ENCODE results near the gene ATXN10. TPM values are rescaled to one million over a fixed set of nuclear protein-coding genes. Genes with fewer than 3 reads are reported as not detected.

ATXN10 gene
- polyA plus RNA-seq, 3 donors from 2014 or later, result 97.7 to 113 (median 112) TPM

DNA sequence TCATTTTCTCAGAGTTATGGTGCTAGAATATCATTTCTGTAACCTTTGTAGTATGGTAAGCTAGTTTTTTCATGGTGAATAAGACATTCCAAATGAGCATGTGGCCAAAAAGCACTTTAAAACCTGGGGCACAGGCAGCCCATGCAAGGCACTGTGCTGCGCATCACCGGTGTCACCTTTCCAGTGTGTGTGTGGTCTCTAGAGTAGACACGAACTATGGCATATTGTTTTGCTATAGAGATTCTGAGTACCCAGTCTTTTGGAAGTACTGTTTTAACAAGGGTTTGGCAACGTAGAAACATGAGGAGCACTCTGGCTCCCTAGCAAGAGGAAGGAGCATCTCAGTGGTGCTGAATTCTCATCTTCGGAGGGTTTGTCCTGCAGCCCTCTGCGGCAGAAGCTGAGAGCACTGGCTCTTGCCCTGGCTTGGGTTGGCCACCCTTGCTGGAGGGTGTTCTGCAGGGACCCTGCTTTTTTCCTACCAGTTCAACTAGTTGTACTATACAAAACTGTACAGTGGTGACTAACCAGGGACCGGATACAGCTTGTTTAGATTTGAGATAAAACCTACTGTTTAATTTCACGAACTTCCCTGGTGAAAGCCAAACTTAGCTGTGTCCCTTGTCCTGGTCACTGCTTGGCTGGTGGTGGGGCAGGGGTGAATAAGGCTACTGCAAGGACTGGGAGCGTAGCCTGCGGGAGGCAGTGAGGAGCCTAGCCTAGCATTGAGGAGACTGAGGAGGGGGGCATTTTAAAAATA, 135.7 kb downstream of the ATXN10 start:
- DNase-seq, result no peak
- H3K4me3 Mint-ChIP-seq, result no peak overlapping the region
- H3K4me1 Mint-ChIP-seq, result peaks cover 0 to 10% of the 10 kb centered on the region in 2 donors
- H3K36me3 Mint-ChIP-seq, result peaks cover 12 to 15% (median 13%) of the 10 kb centered on the region in 3 donors
- H3K27ac Mint-ChIP-seq, result no peak overlapping the region
- no peaks in the 10 kb centered on the region for H3K9me3 Mint-ChIP-seq
- H3K27me3 Mint-ChIP-seq (ENCODE audit: low read depth in 3 of 3), result peaks cover 0 to 2% (median 0%) of the 10 kb centered on the region in 3 donors

DNA sequence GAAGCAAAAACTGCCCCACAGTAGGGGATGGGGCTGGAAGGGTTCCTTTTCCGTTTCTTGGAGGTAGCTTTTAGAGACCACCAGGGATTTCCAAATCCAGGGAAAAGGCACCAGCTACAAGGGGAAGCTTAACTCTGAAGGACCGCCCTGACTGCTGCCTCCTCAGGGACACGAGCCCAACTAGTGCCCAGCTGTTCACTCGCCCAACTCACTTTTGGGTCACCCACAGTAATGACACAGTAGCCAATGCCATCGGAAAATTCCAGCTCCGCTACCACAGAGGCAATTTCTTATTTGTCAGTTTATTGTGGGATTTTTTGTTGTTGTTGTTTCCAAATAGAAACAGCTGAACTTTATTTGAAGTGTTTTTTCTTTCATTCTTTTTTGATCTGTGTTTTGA, 141.3 kb downstream of the ATXN10 start:
- Mint-ChIP-seq H3K36me3 (peaks cover 17 to 33% (median 27%) of the 10 kb centered on the region in 3 donors), H3K27ac (no peak overlapping the region), H3K27me3 (ENCODE audit: low read depth in 3 of 3) (peaks cover 0 to 2% (median 0%) of the 10 kb centered on the region in 3 donors), H3K4me3 (no peak overlapping the region), H3K4me1 (no peaks in the 10 kb centered on the region), H3K9me3 (no peaks in the 10 kb centered on the region)
- DNase-seq, result no peak

DNA sequence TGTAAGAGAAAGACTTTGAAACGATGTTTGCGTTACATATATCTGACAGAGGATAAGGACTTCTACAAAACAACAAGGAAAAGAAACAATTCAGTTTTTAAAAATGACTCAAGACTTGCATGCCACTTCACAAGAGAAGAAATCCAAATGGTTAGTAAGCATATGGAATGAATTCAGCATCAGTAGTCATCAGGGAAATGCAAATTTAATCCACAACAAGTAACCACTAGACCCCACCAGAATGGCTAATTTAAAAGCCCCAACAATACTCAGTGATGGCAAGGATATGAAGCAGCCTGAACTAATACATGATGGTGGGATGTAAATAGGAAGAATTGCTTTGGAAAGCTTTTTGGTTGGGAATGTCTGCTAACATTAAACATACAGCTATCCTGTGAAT, 142.6 kb downstream of the ATXN10 start:
- H3K27ac Mint-ChIP-seq, result no peak overlapping the region
- no peak for DNase-seq
- H3K4me3 Mint-ChIP-seq, result no peak overlapping the region
- no peaks in the 10 kb centered on the region for H3K9me3 Mint-ChIP-seq
- no peaks in the 10 kb centered on the region for H3K4me1 Mint-ChIP-seq
- peaks cover 0 to 2% (median 0%) of the 10 kb centered on the region in 3 donors for H3K27me3 Mint-ChIP-seq (ENCODE audit: low read depth in 3 of 3)
- peaks cover 17 to 29% (median 22%) of the 10 kb centered on the region in 3 donors for H3K36me3 Mint-ChIP-seq

DNA sequence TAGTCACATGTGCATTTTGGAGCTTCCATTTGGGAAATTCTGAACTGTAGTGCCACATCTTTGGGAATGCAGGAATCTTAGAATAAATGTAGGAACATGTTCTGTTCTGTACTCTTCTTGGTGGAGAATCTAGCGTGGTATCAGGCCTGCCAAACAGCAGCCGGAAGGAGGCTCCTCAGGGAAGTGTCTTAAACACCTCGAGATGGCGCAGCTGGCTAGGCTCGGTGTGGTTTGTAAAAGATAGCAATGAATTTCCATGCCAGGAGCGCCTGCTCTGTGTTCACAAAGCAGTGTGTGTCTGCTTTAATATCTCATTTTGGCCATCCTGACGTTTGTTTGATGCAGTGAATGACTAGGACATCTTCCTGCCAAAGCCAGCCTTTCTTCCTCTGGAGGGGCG, 145.1 kb downstream of the ATXN10 start:
- no peak for DNase-seq
- H3K27ac Mint-ChIP-seq, result no peak overlapping the region
- peaks cover 0 to 2% (median 0%) of the 10 kb centered on the region in 3 donors for H3K27me3 Mint-ChIP-seq (ENCODE audit: low read depth in 3 of 3)
- peaks cover 17 to 26% (median 23%) of the 10 kb centered on the region in 3 donors for H3K36me3 Mint-ChIP-seq
- H3K4me3 Mint-ChIP-seq, result no peak overlapping the region
- H3K9me3 Mint-ChIP-seq, result no peaks in the 10 kb centered on the region
- no peaks in the 10 kb centered on the region for H3K4me1 Mint-ChIP-seq

DNA sequence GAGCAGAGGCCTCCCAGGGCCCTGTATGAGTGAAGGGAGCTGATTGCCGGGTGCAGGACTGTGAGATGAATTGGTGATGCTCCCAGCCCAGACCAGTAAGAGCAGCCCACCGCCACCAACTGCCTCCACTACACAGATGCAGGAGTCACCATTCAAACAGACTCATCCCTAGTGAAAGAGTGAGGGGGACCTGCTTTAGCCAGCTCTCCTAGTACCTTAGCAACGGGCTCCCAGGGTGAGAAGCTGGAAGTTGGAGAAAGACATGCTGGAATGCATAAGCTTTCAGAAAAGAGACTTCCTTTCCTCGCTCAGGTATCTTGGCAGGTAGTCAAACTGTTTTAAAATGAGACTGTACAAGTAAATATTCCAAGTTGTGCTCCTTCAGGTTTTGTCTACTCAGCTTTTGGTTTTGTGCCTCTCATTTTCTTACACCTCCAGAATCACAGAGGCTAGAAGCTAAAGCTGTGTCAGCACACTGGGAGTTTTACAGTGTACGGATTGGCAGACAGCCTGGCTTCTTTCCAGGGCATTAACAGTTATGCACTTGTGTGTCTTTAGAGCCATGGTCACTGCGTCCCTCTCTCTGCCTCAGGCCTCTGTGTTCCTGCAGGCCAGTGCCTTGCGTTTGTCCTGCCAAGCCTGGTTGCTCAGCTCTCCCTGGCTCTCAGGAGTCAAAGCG, 146.2 kb downstream of the ATXN10 start:
- Mint-ChIP-seq H3K4me3 (no peak overlapping the region), H3K4me1 (no peaks in the 10 kb centered on the region), H3K36me3 (peaks cover 12 to 21% (median 18%) of the 10 kb centered on the region in 3 donors)

DNA sequence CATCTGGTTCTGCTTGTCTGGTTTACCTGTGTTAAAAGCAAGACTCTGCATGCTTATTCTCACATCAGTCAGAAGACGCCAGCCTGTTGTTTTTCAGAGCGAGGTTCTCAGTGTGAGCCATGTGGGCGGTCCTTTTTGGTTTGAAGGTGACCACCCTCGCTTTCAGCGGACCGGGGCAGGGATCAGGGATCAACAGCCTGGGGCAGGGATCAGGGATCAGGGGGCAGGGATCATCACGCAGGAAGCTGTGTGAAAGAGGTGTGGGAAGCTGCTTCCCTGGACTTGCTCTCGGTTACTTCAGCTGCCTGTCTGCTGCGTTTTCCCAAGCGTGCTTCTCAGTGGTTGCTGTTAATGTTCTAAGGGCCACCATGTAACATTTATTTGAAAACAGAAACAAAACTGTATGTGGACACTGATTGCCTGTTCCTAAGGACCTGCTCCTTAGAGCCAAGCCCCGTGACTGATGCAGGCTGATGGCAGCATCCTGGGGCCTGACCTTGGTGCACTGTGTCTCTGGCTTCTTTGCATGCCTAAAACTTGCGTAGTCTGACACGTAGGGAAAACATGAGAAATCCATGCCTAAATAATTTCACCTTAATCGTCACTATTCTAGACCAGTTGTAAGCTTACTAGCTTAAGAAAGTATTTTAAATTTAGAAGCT, 146.9 kb downstream of the ATXN10 start:
- Mint-ChIP-seq H3K4me3 (no peak overlapping the region), H3K27me3 (ENCODE audit: low read depth in 3 of 3) (peaks cover 0 to 2% (median 0%) of the 10 kb centered on the region in 3 donors), H3K27ac (no peak overlapping the region), H3K4me1 (no peaks in the 10 kb centered on the region), H3K9me3 (no peaks in the 10 kb centered on the region), H3K36me3 (peaks cover 12 to 18% (median 15%) of the 10 kb centered on the region in 3 donors)
- no peak for DNase-seq

More for the DNA sequence above, 146.2 kb downstream of the ATXN10 start:
- no peak for DNase-seq
- H3K9me3 Mint-ChIP-seq, result no peaks in the 10 kb centered on the region
- peaks cover 0 to 2% (median 0%) of the 10 kb centered on the region in 3 donors for H3K27me3 Mint-ChIP-seq (ENCODE audit: low read depth in 3 of 3)
- H3K27ac Mint-ChIP-seq, result peak overlapping the region in 1 of 6 donors; percentile 21

DNA sequence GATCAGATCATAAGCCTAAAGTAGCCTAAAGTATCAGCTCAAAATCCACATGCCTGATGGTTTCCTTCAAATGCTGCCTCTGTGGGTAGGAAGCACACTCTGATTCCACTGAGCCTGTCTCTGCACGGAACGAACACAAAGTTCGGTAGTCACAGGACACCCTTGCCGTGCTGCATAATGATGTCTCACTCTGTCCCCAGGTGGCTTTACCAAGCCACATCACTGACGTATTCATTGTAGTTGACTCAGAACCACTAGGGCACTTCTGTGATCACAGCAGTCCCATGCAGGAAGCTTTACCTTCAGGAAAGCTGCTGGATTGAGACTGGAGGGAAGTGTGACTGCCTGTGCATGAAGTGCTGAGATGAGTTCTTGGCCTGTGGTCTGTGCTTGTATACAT, 147.7 kb downstream of the ATXN10 start:
- Mint-ChIP-seq H3K9me3 (no peaks in the 10 kb centered on the region), H3K4me3 (no peak overlapping the region), H3K27me3 (ENCODE audit: low read depth in 3 of 3) (peaks cover 0 to 2% (median 0%) of the 10 kb centered on the region in 3 donors), H3K4me1 (no peaks in the 10 kb centered on the region), H3K36me3 (peaks cover 8 to 14% (median 11%) of the 10 kb centered on the region in 3 donors), H3K27ac (peak overlapping the region in 1 of 6 donors; percentile 38)
- DNase-seq, result no peak

DNA sequence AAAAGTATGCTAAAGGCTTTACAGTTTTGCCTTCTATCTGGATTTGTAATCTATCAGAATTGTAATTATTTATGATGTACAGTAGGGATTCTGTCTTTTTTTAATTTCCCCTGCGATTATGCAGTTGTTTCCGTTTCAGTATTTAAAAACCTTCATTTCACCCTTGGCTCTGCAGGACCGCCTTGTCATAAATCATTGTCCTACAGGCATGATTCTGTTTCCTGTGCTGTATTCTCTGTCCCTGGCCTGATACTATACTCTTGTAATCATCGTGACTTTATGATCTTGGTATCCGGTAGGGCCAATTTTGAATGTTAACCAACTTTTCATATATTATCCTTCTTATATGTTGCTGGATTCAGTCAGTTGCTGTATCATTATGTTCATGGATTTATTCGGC, 151.7 kb downstream of the ATXN10 start:
- H3K4me1 Mint-ChIP-seq, result no peaks in the 10 kb centered on the region
- no peak overlapping the region for H3K27ac Mint-ChIP-seq
- no peaks in the 10 kb centered on the region for H3K9me3 Mint-ChIP-seq
- no peaks in the 10 kb centered on the region for H3K27me3 Mint-ChIP-seq (ENCODE audit: low read depth in 3 of 3)
- peaks cover 18 to 29% (median 20%) of the 10 kb centered on the region in 3 donors for H3K36me3 Mint-ChIP-seq
- no peak for DNase-seq
- no peak overlapping the region for H3K4me3 Mint-ChIP-seq

DNA sequence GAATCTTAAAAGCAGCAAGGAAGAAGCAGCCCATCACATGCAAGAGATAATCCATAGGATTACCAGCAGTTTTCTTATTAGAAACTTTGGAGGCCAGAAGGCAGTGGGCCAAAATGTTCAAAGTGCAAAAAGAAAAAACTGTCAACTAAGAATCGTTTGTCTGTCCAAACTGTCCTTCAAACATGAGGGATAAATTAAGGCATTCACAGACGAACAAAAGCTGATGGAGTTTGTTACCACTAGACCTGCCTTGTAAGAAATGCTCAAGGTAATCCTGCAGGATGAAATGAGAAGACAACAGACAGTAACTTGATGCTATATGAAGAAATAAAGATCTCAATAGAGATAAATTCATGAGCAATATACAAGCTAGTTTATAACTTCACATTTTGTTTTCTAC, 154.9 kb downstream of the ATXN10 start:
- no peaks in the 10 kb centered on the region for H3K4me1 Mint-ChIP-seq
- H3K4me3 Mint-ChIP-seq, result no peak overlapping the region
- no peaks in the 10 kb centered on the region for H3K9me3 Mint-ChIP-seq
- no peaks in the 10 kb centered on the region for H3K27me3 Mint-ChIP-seq (ENCODE audit: low read depth in 3 of 3)
- no peak for DNase-seq
- H3K36me3 Mint-ChIP-seq, result peaks cover 15 to 36% (median 26%) of the 10 kb centered on the region in 3 donors
- H3K27ac Mint-ChIP-seq, result peak overlapping the region in 1 of 6 donors; percentile 20

DNA sequence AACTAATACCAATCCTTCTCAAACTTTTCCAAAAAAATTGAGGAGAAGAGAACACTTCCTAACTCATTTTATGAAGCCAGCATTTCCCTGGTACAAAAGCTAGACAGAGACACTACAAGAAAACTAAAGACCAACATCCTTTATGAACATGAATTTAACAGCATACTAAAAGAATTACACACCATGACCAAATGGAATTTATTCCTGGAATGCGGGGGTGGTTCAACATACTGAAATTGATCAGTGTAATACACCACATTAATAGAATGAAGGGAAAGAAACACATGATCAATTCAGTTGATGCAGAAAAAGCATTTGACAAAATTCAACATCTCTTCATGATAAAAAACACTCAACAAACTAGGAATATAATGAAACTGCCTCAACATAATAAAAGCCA, 157.2 kb downstream of the ATXN10 start:
- no peak for DNase-seq
- H3K27ac Mint-ChIP-seq, result no peak overlapping the region
- peaks cover 0 to 8% of the 10 kb centered on the region in 2 donors for H3K4me1 Mint-ChIP-seq
- H3K9me3 Mint-ChIP-seq, result no peaks in the 10 kb centered on the region
- H3K36me3 Mint-ChIP-seq, result peaks cover 15 to 33% (median 25%) of the 10 kb centered on the region in 3 donors
- peaks cover 0 to 2% (median 0%) of the 10 kb centered on the region in 3 donors for H3K27me3 Mint-ChIP-seq (ENCODE audit: low read depth in 3 of 3)
- no peak overlapping the region for H3K4me3 Mint-ChIP-seq

DNA sequence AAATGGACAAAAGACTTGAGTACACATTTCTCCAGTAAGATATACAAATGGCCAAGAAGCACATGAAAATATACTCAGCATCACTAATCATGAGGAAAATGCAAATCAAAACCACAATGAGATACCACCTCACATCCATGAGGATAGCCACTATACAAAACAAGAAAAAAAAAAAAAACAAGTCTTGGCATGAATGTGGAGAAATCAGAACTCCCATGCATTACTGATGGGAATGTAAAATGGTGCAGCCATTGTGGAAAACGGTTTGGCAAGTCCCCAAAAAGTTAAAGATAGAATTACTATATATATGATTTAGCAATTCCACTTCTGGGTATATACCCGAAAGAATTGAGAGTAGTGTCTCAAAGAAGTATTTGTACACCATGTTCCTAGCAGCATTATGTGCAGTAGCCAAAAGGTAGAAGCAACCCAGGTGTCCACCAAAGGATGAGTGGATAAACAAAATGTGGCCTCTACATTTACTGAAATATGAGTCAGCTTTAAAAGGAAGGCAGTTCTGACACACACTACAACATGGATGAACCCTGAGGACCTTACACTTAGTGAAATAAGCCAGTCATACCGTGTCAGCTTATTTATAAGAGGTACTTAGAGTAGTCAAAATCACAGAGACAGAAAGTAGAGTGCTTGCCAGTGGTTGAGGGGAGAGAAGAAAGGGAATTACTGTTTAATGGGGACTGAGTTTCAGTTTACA, 159.1 kb downstream of the ATXN10 start:
- Mint-ChIP-seq H3K27ac (no peak overlapping the region), H3K36me3 (peaks cover 14 to 24% (median 15%) of the 10 kb centered on the region in 3 donors), H3K27me3 (ENCODE audit: low read depth in 3 of 3) (peaks cover 0 to 2% (median 0%) of the 10 kb centered on the region in 3 donors), H3K9me3 (no peaks in the 10 kb centered on the region), H3K4me1 (peaks cover 6 to 21% of the 10 kb centered on the region in 2 donors), H3K4me3 (no peak overlapping the region)
- no peak for DNase-seq

DNA sequence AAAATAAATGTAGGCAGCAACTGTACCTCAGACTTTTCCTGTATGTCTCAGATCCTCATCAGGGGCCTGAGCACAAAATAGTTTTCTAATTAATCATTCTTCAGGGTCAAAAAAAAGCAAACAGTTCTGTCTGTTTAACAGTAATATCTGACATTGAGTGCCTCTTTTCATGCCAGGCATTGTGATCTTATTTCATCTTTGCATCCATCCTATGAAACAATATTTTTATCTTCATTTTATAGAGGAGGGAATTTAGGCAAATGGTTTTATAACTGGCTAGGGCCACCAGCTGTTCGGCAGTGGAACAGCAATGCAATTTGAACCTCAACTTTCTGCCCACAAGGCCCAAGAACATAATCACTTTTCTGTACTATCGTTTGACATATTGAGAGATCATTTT, 159.8 kb downstream of the ATXN10 start:
- H3K27me3 Mint-ChIP-seq (ENCODE audit: low read depth in 3 of 3), result peaks cover 0 to 2% (median 0%) of the 10 kb centered on the region in 3 donors
- H3K9me3 Mint-ChIP-seq, result no peaks in the 10 kb centered on the region
- DNase-seq, result no peak
- peaks cover 9 to 18% (median 10%) of the 10 kb centered on the region in 3 donors for H3K36me3 Mint-ChIP-seq
- H3K4me3 Mint-ChIP-seq, result no peak overlapping the region
- no peak overlapping the region for H3K27ac Mint-ChIP-seq
- H3K4me1 Mint-ChIP-seq, result peaks cover 6 to 25% of the 10 kb centered on the region in 2 donors

DNA sequence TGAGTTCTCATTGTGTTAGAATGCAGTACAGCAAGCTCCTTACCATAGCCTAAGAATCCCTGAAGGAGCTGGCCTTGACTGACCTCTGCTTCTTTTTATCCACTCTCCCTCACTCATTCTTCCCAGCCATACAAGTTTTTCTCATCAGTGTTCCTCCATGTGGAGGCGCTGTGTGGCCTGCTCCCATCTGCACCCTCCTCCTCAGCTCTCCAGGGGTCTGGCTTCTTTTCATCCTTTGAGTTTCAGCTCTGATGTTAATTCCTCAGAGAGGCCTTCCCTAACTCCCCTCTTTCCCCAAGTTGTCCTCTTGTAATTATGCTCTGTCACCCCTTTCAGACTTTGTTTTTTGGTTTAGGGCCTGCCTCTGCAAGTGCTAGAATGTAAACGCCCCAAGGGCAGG, 160.5 kb downstream of the ATXN10 start:
- H3K9me3 Mint-ChIP-seq, result no peaks in the 10 kb centered on the region
- DNase-seq, result no peak
- peaks cover 6 to 25% of the 10 kb centered on the region in 2 donors for H3K4me1 Mint-ChIP-seq
- no peak overlapping the region for H3K4me3 Mint-ChIP-seq
- H3K36me3 Mint-ChIP-seq, result peaks cover 6 to 18% (median 8%) of the 10 kb centered on the region in 3 donors
- no peak overlapping the region for H3K27ac Mint-ChIP-seq
- peaks cover 0 to 2% (median 0%) of the 10 kb centered on the region in 3 donors for H3K27me3 Mint-ChIP-seq (ENCODE audit: low read depth in 3 of 3)

Measured in immature natural killer cell (primary cell).